ENCODE results near the gene ASAP3.

GRCh38 chr1:23392125-23392855 is 91.7 kb downstream of the ASAP3 start:
- TF ChIP-seq CTCF (IDR thresholded peaks at IDR 0.05; ENCODE audit: insufficient read depth, low read length, poor library complexity, severe bottlenecking) (no peak), EZH2phosphoT487 (conservative IDR thresholded peaks at IDR 0.05; ENCODE audit: low read length) (no peak)

All from SU-DHL-6 (cell line).